Small intestine (tissue), 7 donors: Measurements from ENCODE around the gene FAM90A26. TPM values are rescaled to one million over a fixed set of nuclear protein-coding genes. Genes with fewer than 3 reads are reported as not detected.
A peak's percentile ranks its signal among the peaks of the same experiment; 100 is the strongest.
"Not testable (repeated sequence)": the region's sequence is repeated elsewhere in the genome, so short reads cannot be mapped to it uniquely, and the experiment has no call there.

Experiments
- DNase-seq, 2 donors: peaks; one replicate each; pipeline versions ENCODE4 v3.0.0 to v3.0.0-alpha.2; 2013
- FAIRE-seq: peaks from 2 replicates; lab custom pipeline; 2012; peaks lifted over from hg19 to GRCh38; lab: Jason Lieb, UNC
- H3K27ac ChIP-seq, 3 donors: one replicate each; pipeline ENCODE4 v1.5.1; 2013; ENCODE audit warnings: low read length in 2 of 3, mild to moderate bottlenecking in 2 of 3, control low read depth in 1 of 3, inconsistent platforms in 1 of 3, low read depth in 1 of 3, moderate library complexity in 1 of 3
- H3K27me3 ChIP-seq, 3 donors: one replicate each; pipeline ENCODE4 v1.6.1; 2013; ENCODE audit warnings: low read length in 3 of 3, inconsistent platforms in 1 of 3; ENCODE audit not compliant: control insufficient read depth in 3 of 3, insufficient read depth in 3 of 3
- H3K36me3 ChIP-seq, 3 donors: one replicate each; pipeline ENCODE4 v1.6.1; 2013; ENCODE audit warnings: low read length in 3 of 3, inconsistent platforms in 1 of 3, low read depth in 1 of 3, mild to moderate bottlenecking in 1 of 3, moderate library complexity in 1 of 3; ENCODE audit not compliant: control insufficient read depth in 3 of 3, insufficient read depth in 2 of 3
- H3K4me1 ChIP-seq, 3 donors: one replicate each; pipeline ENCODE4 v1.6.1; 2013; ENCODE audit warnings: low read length in 2 of 3, inconsistent platforms in 1 of 3, low read depth in 1 of 3, mild to moderate bottlenecking in 1 of 3, moderate library complexity in 1 of 3; ENCODE audit not compliant: control insufficient read depth in 3 of 3, insufficient read depth in 2 of 3
- H3K4me3 ChIP-seq, 3 donors: one replicate each; pipeline ENCODE4 v1.5.1; 2013; ENCODE audit warnings: low read length in 3 of 3, control low read depth in 1 of 3, inconsistent platforms in 1 of 3, low read depth in 1 of 3, mild to moderate bottlenecking in 1 of 3, moderate library complexity in 1 of 3
- H3K9me3 ChIP-seq, 2 donors: one replicate each; pipeline ENCODE4 v1.6.1; 2013; ENCODE audit warnings: low read depth in 1 of 2, low read length in 1 of 2; ENCODE audit not compliant: control insufficient read depth in 2 of 2, insufficient read depth in 1 of 2
- WGBS, 3 donors: extraction: QIAGEN DNeasy Blood & Tissue Kit; methylation state at CpG; one replicate each; pipeline ENCODE4 v1.1.7; 2013; 5-methylcytosine and 5-hydroxymethylcytosine counted together
- polyA plus RNA-seq, 4 donors: library from polyadenylated mRNA; stranded (reverse) in 3 of 4; unstranded in 1 of 4; fragments of 200-250 nt in 3 of 4; fragments of 120-200 nt in 1 of 4; gene quantifications; one replicate each; pipeline versions ENCODE4 v1.2.1 to v1.2.3, GENCODE V29; 2013
- donor health status: healthy with polysubstance abuse.
- donor health status: control.
- donor health status: control.
- donor health status: Bipolar disorder and iron deficiency.
- donor health status: healthy.

FAM90A26 gene
- polyA plus RNA-seq, 4 donors, result not detected

DNA sequence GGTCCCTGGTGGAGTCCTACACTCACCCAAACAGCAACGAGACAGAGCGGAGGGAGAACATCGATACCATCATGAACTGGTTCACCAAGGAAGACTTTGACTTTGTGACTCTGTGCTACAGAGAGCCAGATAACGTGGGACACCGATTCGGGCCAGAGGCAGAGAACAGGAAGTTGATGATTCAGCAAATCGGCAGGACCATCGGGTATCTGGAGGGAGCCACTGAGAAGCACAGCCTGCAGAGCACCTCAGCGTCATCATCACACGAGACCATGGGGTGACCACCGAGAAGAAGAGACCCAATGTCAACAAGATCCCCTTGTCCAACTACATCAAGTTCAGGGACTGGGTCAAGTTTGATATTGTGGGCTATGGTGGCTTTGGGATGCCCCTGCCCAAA lies 29.2 kb upstream of the FAM90A26 start:
- H3K36me3 ChIP-seq, H3K27me3 ChIP-seq, H3K27ac ChIP-seq, FAIRE-seq, DNase-seq, H3K4me1 ChIP-seq, H3K4me3 ChIP-seq, H3K9me3 ChIP-seq: not testable (repeated sequence)
- WGBS, 3 donors, result 87 to 92% (median 90%) methylated on average over 11 of the region's 11 CpGs

DNA sequence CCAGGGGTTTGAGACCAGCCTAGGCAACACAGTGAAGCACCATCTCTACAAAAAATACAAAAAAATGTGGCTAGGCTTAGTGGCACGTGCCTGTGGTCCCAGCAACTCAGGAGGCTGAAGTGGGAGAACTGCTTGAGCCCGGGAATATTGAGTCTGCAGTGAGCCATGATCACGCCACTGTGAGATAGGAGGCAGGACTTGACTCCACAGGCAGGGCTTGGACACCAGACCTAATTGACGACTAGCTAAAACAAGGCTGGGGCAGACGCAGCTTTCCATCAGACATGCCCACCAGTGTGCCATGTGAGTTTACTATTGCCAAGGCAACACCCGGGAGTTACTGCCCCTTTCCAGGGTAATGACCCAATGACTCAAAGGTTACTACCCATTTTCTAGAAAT lies 27.4 kb upstream of the FAM90A26 start:
- 81 to 89% (median 87%) methylated on average over 6 of the region's 6 CpGs for WGBS, 3 donors
- not testable (repeated sequence) for DNase-seq

DNA sequence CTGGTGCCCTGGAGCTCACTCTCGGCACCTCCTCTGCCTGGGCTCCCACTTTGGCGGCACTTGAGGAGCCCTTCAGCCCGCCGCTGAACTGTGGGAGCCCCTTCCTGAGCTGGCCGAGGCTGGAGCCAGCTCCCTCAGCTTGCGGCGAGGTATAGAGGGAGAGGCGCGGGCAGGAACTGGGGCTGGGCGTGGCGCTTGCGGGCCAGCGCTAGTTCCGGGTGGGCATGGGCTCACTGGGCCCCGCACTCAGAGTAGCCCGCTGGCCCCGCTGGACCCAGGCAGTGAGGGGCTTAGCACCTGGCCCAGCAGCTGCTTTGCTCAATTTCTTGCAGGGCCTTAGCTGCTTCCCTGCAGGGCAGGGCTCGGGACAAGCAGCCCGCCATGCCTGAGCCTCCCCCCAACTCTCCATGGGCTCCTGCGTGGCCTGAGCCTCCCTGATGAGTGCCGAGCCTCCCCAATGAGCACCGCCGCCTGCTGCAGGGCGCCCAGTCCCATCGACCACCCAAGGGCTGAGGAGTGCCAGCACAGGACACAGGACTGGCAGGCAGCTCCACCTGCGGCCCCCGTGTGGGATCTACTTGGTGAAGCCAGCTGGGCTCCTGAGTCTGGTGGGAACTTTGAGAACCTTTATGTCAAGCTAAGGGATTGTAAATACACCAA lies 26.7 kb upstream of the FAM90A26 start:
- no peak overlapping the region for H3K27ac ChIP-seq
- no peaks in the 10 kb centered on the region for H3K4me1 ChIP-seq
- H3K9me3 ChIP-seq, result no peaks in the 10 kb centered on the region
- H3K36me3 ChIP-seq, result peaks cover 0 to 2% (median 2%) of the 10 kb centered on the region in 3 donors
- 92 to 98% (median 96%) methylated on average over 27 of the region's 27 CpGs for WGBS, 3 donors
- FAIRE-seq (no peak), DNase-seq (no peak)
- no peak overlapping the region for H3K4me3 ChIP-seq
- no peaks in the 10 kb centered on the region for H3K27me3 ChIP-seq

More for the DNA sequence above, 27.4 kb upstream of the FAM90A26 start:
- not testable (repeated sequence) for H3K4me1 ChIP-seq, H3K36me3 ChIP-seq, H3K27ac ChIP-seq, H3K9me3 ChIP-seq, FAIRE-seq, H3K4me3 ChIP-seq, H3K27me3 ChIP-seq

DNA sequence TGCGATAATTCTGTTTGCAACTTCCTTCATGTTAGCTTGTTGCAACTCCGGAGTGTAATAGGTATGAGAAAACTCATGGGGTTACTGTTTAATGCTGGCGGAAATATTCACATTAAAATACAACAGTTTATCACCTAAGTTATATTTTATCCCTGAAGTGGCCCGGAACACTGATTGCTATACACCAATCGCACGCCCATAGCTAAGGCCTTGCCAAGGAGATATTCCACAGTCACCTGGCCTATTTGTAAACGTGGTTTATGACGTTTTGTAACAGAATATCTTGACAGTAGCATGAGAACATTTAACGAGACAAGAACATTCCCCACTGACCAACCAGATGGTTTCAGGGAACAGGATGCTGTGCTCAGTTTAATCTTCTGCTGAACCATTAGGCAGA lies 23.2 kb upstream of the FAM90A26 start:
- WGBS, 3 donors, result 71 to 86% (median 80%) methylated on average over 9 of the region's 9 CpGs
- peaks cover 0 to 2% (median 2%) of the 10 kb centered on the region in 3 donors for H3K36me3 ChIP-seq
- H3K4me1 ChIP-seq, result no peaks in the 10 kb centered on the region
- H3K9me3 ChIP-seq, result no peaks in the 10 kb centered on the region
- no peak overlapping the region for H3K27ac ChIP-seq
- DNase-seq, result no peak
- no peak overlapping the region for H3K4me3 ChIP-seq
- no peaks in the 10 kb centered on the region for H3K27me3 ChIP-seq
- no peak for FAIRE-seq

DNA sequence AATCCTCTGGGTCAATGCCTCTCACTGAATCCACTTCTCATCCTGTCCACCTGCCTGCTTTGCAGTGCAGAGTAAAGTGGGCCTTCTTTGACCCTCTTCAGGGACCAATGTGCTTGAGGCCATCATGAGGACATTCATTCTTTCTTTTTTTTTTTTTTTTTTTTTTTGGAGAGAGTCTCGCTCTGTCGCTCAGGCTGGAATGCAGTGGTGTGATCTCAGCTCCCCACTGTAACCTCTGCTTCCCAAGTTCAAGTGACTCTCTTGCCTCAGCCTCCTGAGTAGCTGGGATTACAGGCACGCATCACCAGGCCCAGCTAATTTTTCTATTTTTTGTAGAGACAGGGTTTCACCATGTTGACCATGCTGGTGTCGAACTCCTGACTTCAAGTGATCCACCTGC lies 22.8 kb upstream of the FAM90A26 start:
- DNase-seq, H3K27ac ChIP-seq: not testable (repeated sequence)
- WGBS, 3 donors, result 91 to 98% (median 95%) methylated on average over 4 of the region's 4 CpGs

DNA sequence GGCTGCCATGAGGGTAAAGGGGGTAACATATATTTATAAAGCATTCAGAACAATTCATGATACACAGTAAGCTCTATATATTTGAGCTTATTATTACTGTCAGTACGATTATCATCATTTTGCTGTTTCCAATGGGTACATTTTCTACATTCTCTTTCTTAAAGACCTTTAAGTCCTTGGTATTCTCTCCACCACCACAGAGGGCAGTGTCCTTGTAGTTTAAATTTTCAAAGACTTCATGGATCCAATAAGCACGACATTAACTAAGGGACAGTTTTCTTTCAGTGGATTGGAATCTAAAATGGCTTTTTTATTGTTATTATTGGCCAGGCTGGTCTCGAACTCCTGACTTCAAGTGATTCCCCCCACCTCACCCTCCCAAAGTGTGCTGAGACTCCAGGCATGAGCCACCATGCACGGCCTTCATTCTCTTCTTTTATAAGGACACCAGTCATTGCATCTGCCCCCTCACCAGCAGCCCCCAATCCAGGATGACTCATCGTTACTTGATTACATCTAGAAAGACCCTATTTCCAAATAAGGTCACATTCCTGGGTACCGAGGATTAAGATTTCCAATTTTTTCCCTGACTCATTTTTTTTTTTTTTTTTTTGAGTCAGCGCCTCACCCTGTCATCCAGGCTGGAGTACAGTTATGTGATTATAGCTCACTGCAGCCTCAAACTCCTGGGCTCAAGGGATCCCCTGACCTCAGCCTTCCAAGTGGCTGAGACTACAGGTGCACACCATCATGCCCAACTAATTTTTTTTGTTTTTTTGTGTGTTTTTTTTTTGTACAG lies 21.4 kb upstream of the FAM90A26 start:
- H3K36me3 ChIP-seq, H3K27ac ChIP-seq, H3K27me3 ChIP-seq, H3K4me1 ChIP-seq, FAIRE-seq, H3K4me3 ChIP-seq, H3K9me3 ChIP-seq, DNase-seq: not testable (repeated sequence)
- WGBS, 3 donors, result 83 to 91% (median 85%) methylated on average over 7 of the region's 7 CpGs

More for the DNA sequence above, 22.8 kb upstream of the FAM90A26 start:
- H3K9me3 ChIP-seq, H3K27me3 ChIP-seq, H3K36me3 ChIP-seq, FAIRE-seq, H3K4me1 ChIP-seq, H3K4me3 ChIP-seq: not testable (repeated sequence)

DNA sequence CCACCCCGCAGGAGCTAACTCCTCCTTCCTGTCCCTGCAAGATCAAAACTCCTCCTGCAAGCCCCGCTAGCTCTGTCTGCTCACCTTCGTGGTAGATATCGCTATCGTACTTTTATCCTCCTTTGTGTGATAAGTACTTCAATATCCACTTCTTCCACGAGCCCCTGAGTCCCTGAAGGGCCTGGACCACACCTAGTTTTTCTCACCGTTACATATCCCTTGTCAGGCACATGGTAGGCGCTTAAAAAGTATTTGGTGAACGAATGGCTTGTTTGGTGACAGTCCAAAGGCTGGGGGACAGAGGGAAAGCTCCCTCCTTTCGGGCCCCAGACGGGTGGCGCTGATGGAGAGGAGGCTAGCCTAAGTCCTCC lies 18.4 kb upstream of the FAM90A26 start:
- H3K36me3 ChIP-seq, H3K27me3 ChIP-seq, H3K9me3 ChIP-seq, H3K4me1 ChIP-seq, FAIRE-seq: not testable (repeated sequence)
- H3K27ac ChIP-seq, result peak overlapping the region; percentile 68 to 98 (median 95)
- H3K4me3 ChIP-seq, result peak overlapping the region; percentile 62 to 76 (median 73)
- DNase-seq, result peak; percentile 17 to 55
- WGBS, 3 donors, result 3 to 4% (median 4%) methylated on average over 11 of the region's 12 CpGs

DNA sequence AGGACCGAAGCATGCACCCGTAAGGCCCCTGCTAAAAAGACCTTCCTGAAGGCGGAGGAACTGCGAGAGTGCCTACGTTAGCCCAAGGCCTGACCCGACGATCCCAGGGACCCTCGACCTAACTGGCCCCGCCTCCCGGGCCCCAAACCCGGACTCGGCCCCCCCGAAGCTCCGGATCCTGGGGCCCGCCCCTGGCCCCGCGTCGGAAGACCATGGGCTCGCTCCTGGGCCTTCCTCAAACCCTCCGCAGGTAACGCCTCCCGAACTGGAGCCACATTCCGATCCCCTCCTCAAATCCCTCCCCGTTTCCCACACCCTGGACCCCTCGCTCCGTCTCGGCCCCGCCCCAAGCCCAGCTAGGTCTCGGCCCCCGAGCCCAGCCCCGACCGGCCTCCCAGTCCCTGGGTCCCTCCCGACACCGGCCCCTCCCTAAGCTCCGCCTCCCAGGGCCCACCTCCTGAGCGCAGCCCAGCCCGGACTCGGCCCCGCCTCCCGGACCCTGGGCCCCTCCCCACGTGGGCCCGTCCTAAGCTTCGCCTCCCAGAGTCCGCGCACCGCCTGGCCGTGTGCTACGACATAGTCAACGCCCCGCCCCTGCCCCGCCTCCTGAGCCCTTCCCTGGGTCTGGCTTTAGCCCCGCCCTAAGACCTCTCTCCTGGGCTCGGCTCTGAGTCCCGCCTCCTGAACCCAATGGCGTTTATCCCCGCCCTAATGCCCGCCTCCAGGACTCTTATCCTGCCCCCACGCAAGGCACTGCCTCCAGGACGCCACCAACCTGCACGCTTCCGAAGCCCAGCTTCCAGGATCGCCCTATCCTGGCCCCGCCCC lies 17.8 kb upstream of the FAM90A26 start:
- not testable (repeated sequence) for H3K27me3 ChIP-seq, H3K36me3 ChIP-seq, H3K4me1 ChIP-seq, H3K9me3 ChIP-seq
- peak overlapping the region; percentile 62 to 76 (median 73) for H3K4me3 ChIP-seq
- WGBS, 3 donors, result 1 to 2% (median 1%) methylated on average over 30 to 57 of the region's 63 CpGs
- peak; percentile 97 for FAIRE-seq
- DNase-seq, result peak; percentile 95 to 97
- peak overlapping the region; percentile 68 to 98 (median 95) for H3K27ac ChIP-seq
